Ectodermal cell (in vitro differentiated cells): ENCODE data around the gene USP30.

Source experiments
- H3K27ac ChIP-seq: 2 replicates; pipeline ENCODE4 v1.7.0; 2013; ENCODE audit warnings: mild to moderate bottlenecking, low read depth, low read length; ENCODE audit not compliant: insufficient read depth, poor library complexity, severe bottlenecking
- H3K27me3 ChIP-seq: 2 replicates; pipeline ENCODE4 v1.7.0; 2013; ENCODE audit warnings: mild to moderate bottlenecking, low read length; ENCODE audit not compliant: insufficient read depth, control insufficient read depth, poor library complexity, severe bottlenecking
- H3K36me3 ChIP-seq: one replicate; pipeline ENCODE4 v1.7.0; 2013; ENCODE audit warnings: low read length; ENCODE audit not compliant: control insufficient read depth, insufficient read depth
- H3K4me1 ChIP-seq: one replicate; pipeline ENCODE4 v1.7.0; 2013; ENCODE audit warnings: low read length; ENCODE audit not compliant: control insufficient read depth, insufficient read depth
- H3K4me3 ChIP-seq: 2 replicates; pipeline ENCODE4 v1.7.0; 2013; ENCODE audit warnings: low read depth, low read length, control low read depth; ENCODE audit not compliant: insufficient read depth
- H3K9me3 ChIP-seq: 2 replicates; pipeline ENCODE4 v1.7.0; 2013; ENCODE audit warnings: mild to moderate bottlenecking, low read length, moderate library complexity; ENCODE audit not compliant: control insufficient read depth
- WGBS, 2 experiments: methylation state at CpG; one replicate each; pipeline ENCODE4 v1.1.7; 2013; ENCODE audit warnings: missing lambda C conversion rate in 2 of 2; 5-methylcytosine and 5-hydroxymethylcytosine counted together

The USP30 gene

GRCh38 chr12:109097140-109097434 is 44.7 kb downstream of the USP30 start:
- H3K4me1 ChIP-seq: peaks cover 6% of the 10 kb centered on the region
- no peaks in the 10 kb centered on the region for H3K9me3 ChIP-seq
- no peak overlapping the region for H3K27ac ChIP-seq
- WGBS, 2 experiments: 46 to 48% methylated on average over 11 of the region's 11 CpGs
- H3K4me3 ChIP-seq: peak overlapping the region; percentile 91
- peaks cover 20% of the 10 kb centered on the region for H3K36me3 ChIP-seq
- no peaks in the 10 kb centered on the region for H3K27me3 ChIP-seq

- peak within 1 kb of the TSS; percentile 90 for H3K27ac ChIP-seq
- H3K36me3 ChIP-seq: peaks cover 22% of the 10 kb centered on the region
- H3K27me3 ChIP-seq: no peaks in the 10 kb centered on the region
- peak within 1 kb of the TSS; percentile 91 for H3K4me3 ChIP-seq
- 0 to 1% methylated on average over 71 of the region's 71 CpGs for WGBS, 2 experiments
- no peaks in the 10 kb centered on the region for H3K9me3 ChIP-seq
- H3K4me1 ChIP-seq: peaks cover 3% of the 10 kb centered on the region
Measured at GRCh38 chr12:109097435-109098182, 45.2 kb downstream of the USP30 start, which contains the start of gene UNG. UNG (plus strand) TSS chr12:109097597; CDS start chr12:109097680, 83 bp downstream.

GRCh38 chr12:109098183-109098604 is 45.8 kb downstream of the USP30 start:
- Histone ChIP-seq H3K4me3 (peak overlapping the region; percentile 91), H3K9me3 (no peaks in the 10 kb centered on the region), H3K4me1 (no peaks in the 10 kb centered on the region), H3K36me3 (peaks cover 23% of the 10 kb centered on the region), H3K27me3 (no peaks in the 10 kb centered on the region), H3K27ac (no peak overlapping the region)
- 1% methylated on average over 32 of the region's 32 CpGs for WGBS, 2 experiments

GRCh38 chr12:109098651-109099050 is 46.3 kb downstream of the USP30 start:
- H3K4me1 ChIP-seq: no peaks in the 10 kb centered on the region
- H3K27ac ChIP-seq: no peak overlapping the region
- no peaks in the 10 kb centered on the region for H3K27me3 ChIP-seq
- WGBS, 2 experiments: 24 to 36% methylated on average over 8 of the region's 8 CpGs
- peak overlapping the region; percentile 91 for H3K4me3 ChIP-seq
- no peaks in the 10 kb centered on the region for H3K9me3 ChIP-seq
- peaks cover 28% of the 10 kb centered on the region for H3K36me3 ChIP-seq

GRCh38 chr12:109099431-109100020 is 47.1 kb downstream of the USP30 start:
- Histone ChIP-seq H3K4me3 (peak overlapping the region; percentile 91), H3K4me1 (no peaks in the 10 kb centered on the region), H3K27ac (no peak overlapping the region), H3K36me3 (peaks cover 31% of the 10 kb centered on the region), H3K9me3 (no peaks in the 10 kb centered on the region), H3K27me3 (no peaks in the 10 kb centered on the region)
- 91 to 95% methylated on average over 10 to 12 of the region's 12 CpGs for WGBS, 2 experiments

- Histone ChIP-seq H3K36me3 (peaks cover 42% of the 10 kb centered on the region), H3K27me3 (no peaks in the 10 kb centered on the region), H3K9me3 (no peaks in the 10 kb centered on the region), H3K27ac (no peak overlapping the region), H3K4me3 (no peak overlapping the region), H3K4me1 (no peaks in the 10 kb centered on the region)
- WGBS, 2 experiments: 91 to 97% methylated on average over 4 of the region's 4 CpGs
Measured at GRCh38 chr12:109100741-109101140, 48.4 kb downstream of the USP30 start.

- H3K27ac ChIP-seq: no peak overlapping the region
- H3K36me3 ChIP-seq: peaks cover 52% of the 10 kb centered on the region
- no peak overlapping the region for H3K4me3 ChIP-seq
- WGBS, 2 experiments: 97 to 98% methylated on average over 3 of the region's 3 CpGs
- H3K4me1 ChIP-seq: no peaks in the 10 kb centered on the region
- no peaks in the 10 kb centered on the region for H3K9me3 ChIP-seq
- H3K27me3 ChIP-seq: no peaks in the 10 kb centered on the region
Measured at GRCh38 chr12:109102491-109102890, 50.1 kb downstream of the USP30 start.

GRCh38 chr12:109105176-109105575 is 52.8 kb downstream of the USP30 start:
- Histone ChIP-seq H3K4me3 (no peak overlapping the region), H3K36me3 (peaks cover 44% of the 10 kb centered on the region)
- 92 to 95% methylated on average over 5 of the region's 5 CpGs for WGBS, 2 experiments

GRCh38 chr12:109109746-109110350 is 57.5 kb downstream of the USP30 start:
- no peak overlapping the region for H3K4me3 ChIP-seq
- H3K36me3 ChIP-seq: peaks cover 22% of the 10 kb centered on the region
- peaks cover 4% of the 10 kb centered on the region for H3K4me1 ChIP-seq
- H3K27ac ChIP-seq: no peak overlapping the region
- no peaks in the 10 kb centered on the region for H3K27me3 ChIP-seq
- no peaks in the 10 kb centered on the region for H3K9me3 ChIP-seq
- 93% methylated on average over 6 of the region's 6 CpGs for WGBS, 2 experiments

More at GRCh38 chr12:109105176-109105575, 52.8 kb downstream of the USP30 start:
- no peaks in the 10 kb centered on the region for H3K27me3 ChIP-seq
- H3K27ac ChIP-seq: no peak overlapping the region
- no peaks in the 10 kb centered on the region for H3K4me1 ChIP-seq
- H3K9me3 ChIP-seq: no peaks in the 10 kb centered on the region

- H3K27ac ChIP-seq: peak overlapping the region; percentile 80
- 14 to 15% methylated on average over 28 of the region's 28 CpGs for WGBS, 2 experiments
- H3K9me3 ChIP-seq: no peaks in the 10 kb centered on the region
- peak overlapping the region; percentile 39 for H3K4me3 ChIP-seq
- no peaks in the 10 kb centered on the region for H3K27me3 ChIP-seq
- peaks cover 12% of the 10 kb centered on the region for H3K4me1 ChIP-seq
- peaks cover 10% of the 10 kb centered on the region for H3K36me3 ChIP-seq
Measured at GRCh38 chr12:109110988-109111495, 58.7 kb downstream of the USP30 start.
